CD4-positive, CD25-positive, alpha-beta regulatory T cell (primary cell): Measurements from ENCODE around the gene ANKRD44. TPM values are rescaled to one million over a fixed set of nuclear protein-coding genes. Genes with fewer than 3 reads are reported as not detected.

Experiments
- ATAC-seq, 2 donors: fragments of 150-1000 bp; cut with Tn5 transposase; one replicate each; pipeline ENCODE4 v1.10.0; 2021; ENCODE audit warnings: low read depth in 2 of 2, moderate number of reproducible peaks in 2 of 2, moderate library complexity in 1 of 2
- DNase-seq, 3 donors: peaks; one replicate each; pipeline versions ENCODE4 v3.0.0 to v3.0.0-alpha.2; 2012 to 2022; ENCODE audit warnings: mixed read lengths in 1 of 3
- H3K27ac ChIP-seq: one replicate; pipeline ENCODE4 v1.7.0; 2013; ENCODE audit warnings: mild to moderate bottlenecking, low read length; ENCODE audit not compliant: insufficient read depth, poor library complexity, severe bottlenecking
- H3K27me3 ChIP-seq: one replicate; pipeline ENCODE4 v1.7.0; 2013; ENCODE audit warnings: low read length; ENCODE audit not compliant: control insufficient read depth, insufficient read depth
- H3K36me3 ChIP-seq: one replicate; pipeline ENCODE4 v1.7.0; 2013; ENCODE audit warnings: mild to moderate bottlenecking, low read length, moderate library complexity; ENCODE audit not compliant: control insufficient read depth, insufficient read depth
- H3K4me1 ChIP-seq: 2 replicates; pipeline ENCODE4 v1.7.0; 2013; ENCODE audit warnings: mild to moderate bottlenecking, low read length; ENCODE audit not compliant: insufficient read depth, control insufficient read depth, poor library complexity, severe bottlenecking
- H3K4me3 ChIP-seq: one replicate; pipeline ENCODE4 v1.7.0; 2013; ENCODE audit warnings: low read depth, mild to moderate bottlenecking, low read length, moderate library complexity
- H3K9me3 ChIP-seq, 2 experiments: 1 replicate in 1 of 2; 2 replicates in 1 of 2; pipeline ENCODE4 v1.7.0; 2013; ENCODE audit warnings: low read length in 2 of 2, mild to moderate bottlenecking in 1 of 2, moderate library complexity in 1 of 2; ENCODE audit not compliant: control insufficient read depth in 2 of 2
- H3K27ac Mint-ChIP-seq, 3 donors: one replicate each; pipeline ENCODE4 v1.8.0; 2020 to 2022; ENCODE audit warnings: mild to moderate bottlenecking in 3 of 3, mixed read lengths in 3 of 3, moderate library complexity in 2 of 3
- H3K27me3 Mint-ChIP-seq: one replicate; pipeline ENCODE4 v1.8.0; 2022; ENCODE audit warnings: mild to moderate bottlenecking, mixed read lengths
- H3K36me3 Mint-ChIP-seq: one replicate; pipeline ENCODE4 v1.8.0; 2020; ENCODE audit warnings: mixed read lengths
- H3K4me1 Mint-ChIP-seq, 4 donors: one replicate each; pipeline ENCODE4 v1.8.0; 2020 to 2022; ENCODE audit warnings: mixed read lengths in 4 of 4, mild to moderate bottlenecking in 1 of 4
- H3K4me3 Mint-ChIP-seq, 4 donors: one replicate each; pipeline ENCODE4 v1.8.0; 2020 to 2022; ENCODE audit warnings: mild to moderate bottlenecking in 4 of 4, mixed read lengths in 4 of 4, moderate library complexity in 3 of 4
- H3K9me3 Mint-ChIP-seq, 7 donors: one replicate each; pipeline ENCODE4 v1.8.0; 2020 to 2022; ENCODE audit warnings: mixed read lengths in 7 of 7, mild to moderate bottlenecking in 3 of 7, moderate library complexity in 2 of 7
- polyA plus RNA-seq, 4 donors: library from polyadenylated mRNA; unstranded; fragments of 300-500 nt; fragmentation: Illumina TruSeq; gene quantifications; one replicate each; pipeline ENCODE4 v1.2.3, GENCODE V29; 2021
- total RNA-seq: library from RNA; stranded (reverse); gene quantifications from one replicate; pipeline ENCODE4 v1.2.3, GENCODE V29; 2022

The ANKRD44 gene
- total and polyA plus RNA-seq, 5 donors from 2014 or later, result 69.6 to 301 (median 85.0) TPM

GRCh38 chr2:197249381-197250083 is 61.0 kb downstream of the ANKRD44 start:
- peaks cover 41 to 89% (median 69%) of the 10 kb centered on the region in 4 donors for H3K4me1 Mint-ChIP-seq
- peak overlapping the region; percentile 41 to 89 (median 78) for H3K4me3 Mint-ChIP-seq
- H3K27me3 ChIP-seq, result no peaks in the 10 kb centered on the region
- peaks cover 10% of the 10 kb centered on the region for H3K36me3 ChIP-seq
- no peak for DNase-seq
- peak overlapping the region; percentile 62 for H3K27ac ChIP-seq
- H3K27ac Mint-ChIP-seq, result peak overlapping the region; percentile 72 to 100 (median 93)
- H3K27me3 Mint-ChIP-seq, result no peaks in the 10 kb centered on the region
- no peaks in the 10 kb centered on the region for H3K9me3 Mint-ChIP-seq
- H3K9me3 ChIP-seq, result no peaks in the 10 kb centered on the region
- H3K4me1 ChIP-seq, result peaks cover 89% of the 10 kb centered on the region
- H3K4me3 ChIP-seq, result peak overlapping the region; percentile 74
- ATAC-seq, result no peak
- H3K36me3 Mint-ChIP-seq, result peaks cover 28% of the 10 kb centered on the region

GRCh38 chr2:197248623-197249022 is 62.0 kb downstream of the ANKRD44 start:
- H3K27me3 Mint-ChIP-seq, result no peaks in the 10 kb centered on the region
- ATAC-seq, result peak; percentile 52 to 53
- no peaks in the 10 kb centered on the region for H3K9me3 Mint-ChIP-seq
- H3K4me3 Mint-ChIP-seq, result peak overlapping the region; percentile 46 to 87 (median 68)
- H3K36me3 Mint-ChIP-seq, result peaks cover 32% of the 10 kb centered on the region
- peaks cover 83% of the 10 kb centered on the region for H3K4me1 ChIP-seq
- peaks cover 41 to 89% (median 69%) of the 10 kb centered on the region in 4 donors for H3K4me1 Mint-ChIP-seq
- H3K36me3 ChIP-seq, result peaks cover 10% of the 10 kb centered on the region
- peak overlapping the region; percentile 62 for H3K27ac ChIP-seq
- H3K4me3 ChIP-seq, result peak overlapping the region; percentile 74
- DNase-seq, result peak in 1 of 3 donors; percentile 45
- no peaks in the 10 kb centered on the region for H3K9me3 ChIP-seq
- H3K27ac Mint-ChIP-seq, result peak overlapping the region; percentile 72 to 100 (median 93)
- H3K27me3 ChIP-seq, result no peaks in the 10 kb centered on the region

- peaks cover 35% of the 10 kb centered on the region for H3K36me3 Mint-ChIP-seq
- H3K36me3 ChIP-seq, result peaks cover 10% of the 10 kb centered on the region
- DNase-seq, result no peak
- no peak for ATAC-seq
- H3K27me3 ChIP-seq, result no peaks in the 10 kb centered on the region
- no peak overlapping the region for H3K4me3 ChIP-seq
- H3K27ac Mint-ChIP-seq, result peak overlapping the region in 2 of 3 donors; percentile 72
- no peaks in the 10 kb centered on the region for H3K9me3 Mint-ChIP-seq
- peak overlapping the region in 3 of 4 donors; percentile 23 to 70 (median 54) for H3K4me3 Mint-ChIP-seq
- H3K9me3 ChIP-seq, result no peaks in the 10 kb centered on the region
- H3K27me3 Mint-ChIP-seq, result no peaks in the 10 kb centered on the region
- H3K4me1 ChIP-seq, result peaks cover 83% of the 10 kb centered on the region
- peaks cover 41 to 90% (median 70%) of the 10 kb centered on the region in 4 donors for H3K4me1 Mint-ChIP-seq
- H3K27ac ChIP-seq, result peak overlapping the region; percentile 18
Observed at GRCh38 chr2:197248001-197248401, 62.6 kb downstream of the ANKRD44 start.

GRCh38 chr2:197247083-197247482 is 63.5 kb downstream of the ANKRD44 start:
- Histone ChIP-seq H3K27ac (peak overlapping the region; percentile 48), H3K9me3 (no peaks in the 10 kb centered on the region), H3K4me3 (peak overlapping the region; percentile 10), H3K36me3 (peaks cover 10% of the 10 kb centered on the region), H3K27me3 (no peaks in the 10 kb centered on the region), H3K4me1 (peaks cover 85% of the 10 kb centered on the region)
- ATAC-seq, result no peak
- peaks cover 41 to 91% (median 73%) of the 10 kb centered on the region in 4 donors for H3K4me1 Mint-ChIP-seq
- peak overlapping the region in 2 of 4 donors; percentile 0 to 82 for H3K4me3 Mint-ChIP-seq
- H3K9me3 Mint-ChIP-seq, result no peaks in the 10 kb centered on the region
- no peaks in the 10 kb centered on the region for H3K27me3 Mint-ChIP-seq
- peak overlapping the region; percentile 72 to 85 (median 80) for H3K27ac Mint-ChIP-seq
- no peak for DNase-seq
- H3K36me3 Mint-ChIP-seq, result peaks cover 35% of the 10 kb centered on the region

GRCh38 chr2:197245829-197246804 is 64.5 kb downstream of the ANKRD44 start:
- no peaks in the 10 kb centered on the region for H3K9me3 Mint-ChIP-seq
- peaks cover 35% of the 10 kb centered on the region for H3K36me3 Mint-ChIP-seq
- peak overlapping the region; percentile 75 to 85 (median 78) for H3K27ac Mint-ChIP-seq
- peaks cover 36 to 87% (median 67%) of the 10 kb centered on the region in 4 donors for H3K4me1 Mint-ChIP-seq
- DNase-seq (no peak), ATAC-seq (no peak)
- Histone ChIP-seq H3K36me3 (peaks cover 10% of the 10 kb centered on the region), H3K27me3 (no peaks in the 10 kb centered on the region), H3K27ac (peak overlapping the region; percentile 48), H3K4me1 (peaks cover 86% of the 10 kb centered on the region), H3K9me3 (no peaks in the 10 kb centered on the region), H3K4me3 (peak overlapping the region; percentile 14)
- H3K27me3 Mint-ChIP-seq, result no peaks in the 10 kb centered on the region
- H3K4me3 Mint-ChIP-seq, result peak overlapping the region; percentile 5 to 82 (median 46)

GRCh38 chr2:197244349-197244748 is 66.2 kb downstream of the ANKRD44 start:
- H3K27ac ChIP-seq, result peak overlapping the region; percentile 41
- DNase-seq, result no peak
- no peaks in the 10 kb centered on the region for H3K9me3 ChIP-seq
- H3K4me1 Mint-ChIP-seq, result peaks cover 35 to 87% (median 66%) of the 10 kb centered on the region in 4 donors
- H3K4me1 ChIP-seq, result peaks cover 88% of the 10 kb centered on the region
- no peak overlapping the region for H3K4me3 ChIP-seq
- peak overlapping the region in 3 of 4 donors; percentile 7 to 55 (median 49) for H3K4me3 Mint-ChIP-seq
- no peaks in the 10 kb centered on the region for H3K27me3 Mint-ChIP-seq
- peaks cover 26% of the 10 kb centered on the region for H3K36me3 Mint-ChIP-seq
- no peaks in the 10 kb centered on the region for H3K27me3 ChIP-seq
- H3K27ac Mint-ChIP-seq, result peak overlapping the region; percentile 56 to 67 (median 57)
- no peak for ATAC-seq
- peaks cover 0 to under 1% (median 0%) of the 10 kb centered on the region in 7 donors for H3K9me3 Mint-ChIP-seq
- H3K36me3 ChIP-seq, result peaks cover 10% of the 10 kb centered on the region

- Mint-ChIP-seq H3K4me1 (peaks cover 34 to 87% (median 66%) of the 10 kb centered on the region in 4 donors), H3K9me3 (peaks cover 0 to 1% (median 0%) of the 10 kb centered on the region in 7 donors), H3K4me3 (peak overlapping the region in 2 of 4 donors; percentile 15 to 29), H3K27me3 (no peaks in the 10 kb centered on the region), H3K36me3 (peaks cover 21% of the 10 kb centered on the region), H3K27ac (peak overlapping the region; percentile 75 to 89 (median 87))
- peaks cover 88% of the 10 kb centered on the region for H3K4me1 ChIP-seq
- H3K4me3 ChIP-seq, result peak overlapping the region; percentile 37
- H3K9me3 ChIP-seq, result no peaks in the 10 kb centered on the region
- H3K36me3 ChIP-seq, result peaks cover 8% of the 10 kb centered on the region
- DNase-seq (no peak), ATAC-seq (no peak)
- H3K27ac ChIP-seq, result peak overlapping the region; percentile 83
- no peaks in the 10 kb centered on the region for H3K27me3 ChIP-seq
Observed at GRCh38 chr2:197242719-197243118, 67.9 kb downstream of the ANKRD44 start.
